GM19023 (cell line): ENCODE results near the gene ADAM19.
A peak's percentile ranks its signal among the peaks of the same experiment; 100 is the strongest.

Experiments used
- ATAC-seq: cut with Tn5 transposase; IDR thresholded peaks from one replicate; pipeline ENCODE4 v1.9.1; 2021; ENCODE audit warnings: mild to moderate bottlenecking, moderate library complexity; ENCODE audit not compliant: unreplicated experiment

ADAM19 gene

DNA sequence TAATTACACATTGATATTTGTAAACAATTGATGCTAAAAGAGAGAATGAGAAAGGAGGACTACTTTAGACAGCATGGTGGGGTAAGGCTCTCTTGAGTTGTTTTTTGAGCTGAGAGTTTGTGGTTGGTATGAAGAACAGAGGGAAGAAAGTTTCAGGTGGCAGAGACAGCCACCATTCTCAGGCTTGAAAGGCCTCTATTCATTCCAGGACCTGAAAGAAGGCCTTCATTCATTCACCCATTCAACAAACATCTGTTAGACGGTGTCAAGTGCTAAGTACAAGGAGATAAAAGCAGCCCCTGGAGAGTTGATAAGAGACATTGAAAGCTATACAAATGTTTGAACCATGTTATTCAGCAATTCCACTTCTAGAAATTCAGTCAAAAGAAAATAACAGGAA lies 21.7 kb upstream of the ADAM19 start:
- ATAC-seq, result no peak

DNA sequence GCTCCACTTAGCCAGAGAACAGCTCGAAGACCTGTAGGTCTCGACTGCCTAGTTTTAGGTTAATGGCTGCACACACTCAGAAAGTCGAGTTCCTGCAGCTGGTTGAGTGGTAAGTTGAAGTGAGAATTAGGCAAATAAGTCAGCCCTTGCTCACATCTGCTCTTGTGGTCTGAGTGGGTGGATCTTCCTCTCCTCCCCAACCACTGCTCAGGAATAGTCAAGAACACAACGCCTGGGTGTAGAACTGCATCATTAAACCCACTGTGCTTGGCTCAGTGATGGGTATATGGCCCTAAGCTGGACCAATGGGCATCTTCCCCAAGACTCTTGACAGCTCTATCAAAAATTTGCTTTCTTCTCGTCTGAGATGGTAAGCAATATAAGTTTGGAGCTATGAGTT lies 20.9 kb upstream of the ADAM19 start:
- ATAC-seq, result peak; percentile 85

DNA sequence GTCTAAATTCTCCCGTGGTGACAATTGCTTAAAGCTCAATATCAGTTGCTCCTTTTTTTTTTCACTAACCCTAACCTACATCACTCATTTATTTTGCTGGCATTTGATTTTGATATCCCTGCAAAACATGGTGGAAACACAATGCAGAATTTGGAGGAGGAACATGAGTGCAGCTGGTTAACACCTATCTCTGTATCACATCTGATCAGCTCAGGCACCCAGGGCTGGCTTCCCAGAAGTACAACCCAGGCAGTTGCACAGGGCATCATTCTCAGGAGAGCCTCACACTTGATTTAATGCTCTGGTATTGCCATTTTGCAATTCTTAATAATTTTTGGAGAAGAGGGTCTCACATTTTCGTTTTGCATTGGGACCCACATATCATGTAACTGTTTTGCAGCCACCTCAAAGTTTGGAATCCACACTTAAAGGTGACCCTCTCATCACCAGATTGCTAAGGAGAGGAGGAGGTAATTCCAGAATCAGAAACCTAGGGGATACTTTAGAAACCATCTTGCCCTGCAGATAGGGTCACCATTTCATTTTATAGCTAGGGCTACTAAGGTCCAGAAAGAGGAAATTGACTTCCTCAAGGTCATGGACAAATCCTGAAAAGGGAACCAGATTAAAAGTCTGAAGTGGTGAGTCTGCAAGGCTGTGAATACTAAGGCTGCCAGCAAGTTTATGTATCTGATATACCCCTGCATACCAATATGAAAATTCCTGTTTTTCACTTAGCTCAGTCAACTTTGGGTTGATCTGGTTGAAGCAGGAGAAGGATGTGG lies 19.3 kb upstream of the ADAM19 start:
- no peak for ATAC-seq

DNA sequence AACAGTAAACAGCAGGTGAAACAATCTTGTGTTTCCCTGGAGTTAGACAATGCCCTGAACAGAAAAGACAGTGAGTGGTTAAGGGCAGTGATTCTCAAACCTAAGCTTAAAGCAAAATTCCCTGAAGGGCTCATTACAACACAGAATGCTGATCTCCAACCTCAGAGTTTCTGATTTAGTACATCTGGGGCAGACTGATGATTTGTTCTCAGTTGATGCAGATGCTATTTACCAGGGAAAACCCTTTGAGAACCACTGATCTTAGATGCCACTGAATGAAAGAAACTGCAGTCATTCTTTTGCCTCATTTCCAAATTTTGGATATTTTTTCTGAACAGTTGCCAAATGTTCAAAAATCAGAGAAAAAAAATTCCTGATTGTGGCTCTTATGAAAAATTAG lies 18.7 kb upstream of the ADAM19 start:
- no peak for ATAC-seq

DNA sequence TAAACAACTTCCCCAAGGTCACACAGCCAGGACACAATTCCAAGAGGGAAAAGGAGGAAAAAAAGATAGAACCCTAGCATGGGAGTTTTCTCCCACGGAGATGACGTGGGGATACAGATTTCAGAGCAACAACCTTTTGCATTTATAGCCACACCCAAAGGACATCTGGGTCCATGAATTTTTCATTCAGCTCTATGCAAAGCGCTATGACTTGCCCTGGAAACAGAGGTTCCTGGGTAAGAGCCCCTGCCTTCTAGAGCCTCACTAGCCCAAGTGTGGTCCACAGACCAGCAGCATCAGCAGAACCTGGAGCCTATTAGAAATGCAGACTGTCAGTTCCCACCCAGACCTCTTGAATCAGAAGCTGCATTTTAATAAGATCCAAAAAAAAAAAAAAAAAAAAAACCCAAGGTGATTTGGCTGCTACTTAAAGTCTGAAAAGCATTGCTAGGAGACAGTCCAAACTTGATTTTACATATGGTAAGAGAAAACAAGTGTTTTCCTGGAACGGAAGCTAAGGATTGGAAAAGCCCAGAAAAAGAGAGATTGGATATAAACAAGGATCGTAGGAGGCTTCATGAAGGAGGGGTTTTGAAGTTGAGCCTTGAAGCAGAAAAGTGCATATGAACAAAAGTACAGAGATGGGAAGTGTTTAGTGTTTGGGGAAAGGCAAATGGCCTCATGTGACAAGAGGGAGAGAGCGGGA lies 17.6 kb upstream of the ADAM19 start:
- ATAC-seq, result no peak

DNA sequence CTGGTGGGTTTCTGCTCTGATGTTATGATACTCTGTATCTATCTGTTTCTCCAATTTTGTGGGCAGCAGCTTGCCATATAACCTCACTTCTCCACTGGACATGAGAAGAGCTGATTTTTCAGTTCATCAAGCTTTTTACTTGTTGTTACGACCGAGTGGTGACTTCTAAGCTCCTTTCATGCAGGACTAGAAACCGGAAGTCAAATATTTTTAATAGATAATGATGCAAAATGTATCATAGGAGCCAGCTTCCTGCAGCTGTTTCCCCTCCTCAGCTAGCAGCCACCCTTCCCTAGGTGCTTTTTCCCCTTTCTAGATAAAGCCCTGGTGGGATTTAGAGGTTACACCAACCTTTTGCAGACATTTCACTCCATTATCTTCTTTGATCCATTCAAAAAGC lies 17.0 kb upstream of the ADAM19 start:
- no peak for ATAC-seq

DNA sequence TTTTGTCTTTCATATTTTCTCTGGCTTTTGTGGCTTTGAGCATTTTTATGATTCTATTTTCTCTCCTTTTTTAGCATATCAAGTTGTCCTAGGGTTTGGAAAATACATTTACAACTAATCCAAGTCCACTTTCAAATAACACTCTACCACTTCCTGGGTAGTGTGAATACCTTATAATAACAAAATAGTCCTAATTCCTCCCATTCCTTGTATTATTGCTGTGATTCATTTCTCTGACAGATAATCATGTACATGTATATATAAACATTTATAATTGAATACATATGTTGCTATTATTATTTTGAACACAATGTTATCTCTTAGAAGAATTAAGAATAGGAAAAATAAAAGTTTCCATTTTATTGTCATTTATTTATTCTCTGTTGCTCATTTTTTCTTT lies 14.9 kb upstream of the ADAM19 start:
- no peak for ATAC-seq

DNA sequence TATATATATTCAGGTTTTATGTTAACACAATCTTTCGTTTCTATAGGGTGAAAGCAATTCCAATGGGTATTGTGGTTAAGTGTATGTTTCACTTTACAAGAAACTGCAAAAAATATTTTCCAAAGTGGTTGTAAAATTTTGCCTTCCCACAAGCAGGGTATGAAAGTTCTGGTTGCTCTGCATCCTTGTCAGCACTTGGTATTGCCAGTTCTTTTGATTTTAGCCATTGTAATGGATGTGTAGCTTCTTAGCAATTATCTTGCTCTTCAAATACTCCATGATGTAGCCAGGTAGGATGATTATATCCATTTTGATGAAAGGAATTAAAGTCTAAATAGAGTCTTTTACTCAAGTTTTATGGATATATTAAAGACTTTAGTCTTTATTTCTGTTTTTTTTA lies 9.1 kb upstream of the ADAM19 start:
- ATAC-seq, result no peak

DNA sequence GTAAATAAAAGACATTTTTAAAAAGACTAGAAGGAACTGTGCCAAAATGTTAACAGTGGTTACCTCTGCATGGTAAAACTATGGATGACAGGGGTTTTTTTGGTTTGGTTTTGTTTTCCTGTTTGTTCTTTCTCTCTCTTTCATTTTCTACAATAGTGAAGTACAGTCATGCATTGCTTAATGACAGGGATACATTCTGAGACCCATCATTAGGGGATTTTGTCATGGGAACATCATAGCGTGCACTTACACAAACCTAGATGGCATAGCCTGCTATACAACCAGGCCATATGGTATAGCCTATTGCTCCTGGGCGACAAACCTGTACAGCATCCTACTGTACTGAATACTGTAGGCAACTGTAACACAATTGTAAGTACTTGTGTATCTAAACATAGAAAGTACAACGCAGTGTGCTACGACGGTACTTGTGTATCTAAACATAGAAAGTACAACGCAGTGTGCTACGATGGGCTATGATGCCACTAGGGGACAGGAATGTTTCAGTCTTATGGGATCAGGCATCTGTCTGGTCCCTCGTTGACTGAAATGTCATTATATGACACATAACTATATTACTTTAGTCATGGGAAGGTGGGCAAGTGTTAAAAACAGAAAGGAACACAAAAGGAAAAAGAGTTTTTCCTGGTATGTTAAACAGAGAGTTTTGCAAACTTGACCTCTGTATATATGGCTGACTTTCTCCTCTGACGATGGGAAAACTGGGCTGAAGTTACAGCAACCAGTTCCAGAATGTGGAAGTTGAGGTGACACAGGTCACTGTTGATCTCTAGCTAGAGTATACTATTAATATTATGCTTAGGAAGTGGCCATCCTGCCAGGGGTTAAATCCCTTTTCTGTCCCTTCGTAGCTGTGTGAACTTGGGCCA lies 7.4 kb upstream of the ADAM19 start:
- ATAC-seq, result peak; percentile 72

DNA sequence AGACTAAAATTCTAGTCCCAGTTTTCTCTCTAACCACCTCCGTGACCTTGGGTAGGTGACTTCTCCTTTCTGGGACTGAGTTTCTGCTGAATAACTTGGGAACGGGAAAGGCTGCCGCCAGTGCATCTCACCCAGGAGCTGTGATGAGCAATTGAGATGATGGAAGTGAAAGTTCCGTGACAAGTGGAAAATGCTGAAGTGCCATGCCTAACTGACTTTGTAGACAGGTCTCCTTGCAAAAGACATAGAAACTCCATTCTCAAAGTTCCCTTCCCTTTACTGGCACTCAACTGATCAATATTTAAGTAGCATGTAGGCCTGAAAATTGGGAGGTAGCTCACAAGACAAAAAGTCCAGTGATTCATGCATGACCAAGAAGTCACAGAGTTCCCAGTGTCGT lies 6.3 kb upstream of the ADAM19 start:
- ATAC-seq, result no peak

DNA sequence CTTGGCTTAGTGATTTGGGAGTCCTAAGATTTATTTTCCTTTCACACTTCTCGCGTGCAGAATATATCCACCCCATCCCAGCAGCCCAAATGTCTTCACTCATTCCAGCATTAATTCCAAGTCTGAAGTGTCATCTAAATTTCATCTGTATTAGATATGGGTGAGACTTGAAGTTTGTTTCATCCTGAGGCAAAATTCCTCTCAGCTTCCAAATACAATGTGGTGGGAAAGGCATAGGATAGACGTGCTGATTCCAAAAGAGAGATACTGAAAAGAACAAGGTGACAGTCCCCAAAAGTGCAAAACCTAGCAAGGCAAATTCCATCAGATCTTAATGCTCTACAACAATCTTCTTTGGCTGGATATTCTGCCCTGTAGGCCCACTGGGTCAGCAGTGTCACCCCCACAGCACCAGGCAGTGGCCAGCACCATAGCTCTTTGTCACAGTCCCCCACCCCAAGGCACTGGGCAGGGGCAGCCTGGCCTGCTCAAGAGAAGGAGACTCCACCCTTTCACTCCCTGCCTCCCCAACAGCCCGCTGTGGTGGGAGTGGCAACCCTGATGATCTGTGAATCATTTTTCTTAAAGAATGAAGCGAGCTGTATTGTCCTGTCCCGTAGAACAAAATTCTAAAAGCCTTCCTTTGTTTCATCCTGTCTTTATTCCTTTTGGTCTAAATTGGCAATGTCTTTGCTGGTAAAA lies 2.7 kb upstream of the ADAM19 start:
- ATAC-seq, result no peak

DNA sequence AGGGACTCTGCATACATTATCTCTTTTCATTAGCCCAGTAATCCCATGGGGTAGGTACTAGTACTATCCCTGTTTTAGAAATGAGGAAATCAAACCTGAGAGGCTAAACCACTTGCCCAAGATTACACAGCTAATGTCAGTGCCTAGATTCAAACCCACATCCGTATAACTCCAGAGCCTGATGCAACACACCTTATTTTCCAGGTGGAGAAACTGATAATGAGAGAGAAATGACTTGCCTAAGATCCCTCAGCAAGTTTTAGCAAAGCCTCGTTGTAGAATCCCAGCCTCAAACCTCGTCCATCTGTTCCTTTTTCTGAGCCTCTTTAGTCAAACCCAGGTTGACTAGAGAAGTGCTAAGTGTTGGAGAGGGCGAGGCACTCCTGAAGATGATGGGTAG lies 1.1 kb upstream of the ADAM19 start:
- ATAC-seq, result no peak

DNA sequence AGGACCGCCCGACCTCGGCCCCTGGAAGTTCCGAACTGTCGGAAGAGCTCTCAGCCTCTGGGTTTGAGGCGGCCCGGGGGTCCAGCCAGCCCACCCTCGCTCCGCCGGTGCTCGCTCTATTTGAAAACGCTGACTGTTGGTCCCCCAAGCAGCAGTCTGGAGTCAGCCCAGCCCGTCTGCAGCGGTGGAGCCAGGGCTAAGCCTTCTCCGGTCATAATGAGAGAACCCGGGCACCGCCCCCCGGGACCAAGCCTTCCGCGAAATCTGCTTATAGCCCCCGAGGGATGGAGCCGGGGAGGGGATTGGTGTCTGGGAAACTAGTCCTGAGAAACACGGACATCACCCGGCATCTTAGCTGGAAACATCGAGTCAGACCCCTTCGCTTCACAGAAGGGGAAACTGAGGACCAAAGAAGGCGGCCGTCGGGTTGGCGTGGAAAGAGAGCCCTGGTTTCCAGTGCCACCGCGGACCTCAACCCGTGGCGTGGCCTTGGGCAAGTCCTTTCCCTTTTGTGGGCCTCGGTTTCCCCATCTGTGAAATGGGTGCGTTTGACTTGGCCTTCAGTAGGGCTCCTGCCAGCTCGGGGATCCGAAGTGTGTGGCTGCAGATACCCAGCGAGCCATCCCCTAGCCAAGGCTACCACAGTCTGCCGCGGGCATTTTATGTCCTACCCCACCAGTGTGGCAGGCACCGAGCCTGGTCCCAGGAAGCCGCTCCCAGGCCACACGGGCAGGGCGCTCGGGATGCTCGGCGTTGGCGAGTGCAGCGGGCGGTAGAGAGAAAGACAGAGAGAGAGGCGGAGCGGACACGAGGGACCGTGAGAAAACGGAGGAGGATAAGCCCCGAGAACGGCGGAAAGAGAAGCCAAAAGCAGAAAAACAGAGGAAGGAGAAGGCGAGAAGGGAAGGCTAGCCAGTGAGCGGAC lies 857 bp downstream of the ADAM19 start:
- ATAC-seq, result peak; percentile 14

DNA sequence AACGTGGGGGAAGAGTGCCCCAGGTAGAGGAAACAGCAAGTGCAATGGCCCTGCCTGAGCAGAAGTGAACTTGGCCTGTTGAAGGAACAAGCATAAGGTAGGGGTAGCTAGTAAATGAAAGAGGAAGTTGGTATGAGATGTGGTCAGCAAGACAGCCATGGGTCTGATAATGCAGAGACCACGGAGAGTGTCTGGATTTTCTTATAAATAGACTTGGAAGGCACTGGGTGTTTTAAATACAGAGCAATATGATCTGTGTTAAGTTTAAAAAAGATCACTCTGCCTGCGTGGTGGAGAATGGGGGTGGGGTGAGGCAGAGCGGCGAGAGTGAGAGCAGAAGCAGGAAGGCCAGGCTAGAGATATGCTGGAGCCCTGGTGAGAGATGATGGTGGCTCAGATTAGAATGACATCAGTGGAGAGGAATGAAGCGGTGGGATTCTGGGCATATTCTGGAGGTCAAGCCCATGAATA lies 4.2 kb downstream of the ADAM19 start:
- peak; percentile 73 for ATAC-seq

DNA sequence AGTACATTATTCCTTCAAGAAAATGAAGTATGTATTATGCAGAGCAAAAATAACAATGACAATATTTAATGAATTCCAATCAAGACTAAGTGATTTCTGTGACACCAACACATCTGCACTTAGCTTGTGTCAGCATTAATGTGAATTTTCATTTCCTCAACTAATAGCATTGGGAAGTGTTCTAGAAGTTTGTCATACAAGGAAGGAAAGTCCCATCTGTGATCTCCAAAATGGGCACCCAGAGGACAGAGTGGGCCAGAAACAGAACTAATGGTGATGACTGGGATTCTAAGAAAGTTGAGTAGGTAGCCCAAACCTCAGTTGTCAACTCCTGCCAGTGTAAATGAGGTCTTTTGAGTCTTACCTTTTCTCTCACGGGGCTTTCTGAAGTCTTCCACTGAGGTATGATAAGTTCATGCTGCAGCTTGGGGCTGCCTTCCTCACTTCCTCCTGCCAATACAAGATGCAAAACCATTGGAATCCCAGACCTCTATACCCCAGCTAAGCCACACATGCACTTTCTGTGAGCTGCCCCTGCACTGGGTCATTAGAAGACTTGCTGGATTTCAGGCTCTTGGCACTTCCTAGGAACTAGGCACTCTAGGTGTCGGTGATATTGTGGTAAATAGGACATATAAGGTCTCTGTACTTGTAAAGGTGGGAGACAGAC lies 4.9 kb downstream of the ADAM19 start:
- no peak for ATAC-seq

DNA sequence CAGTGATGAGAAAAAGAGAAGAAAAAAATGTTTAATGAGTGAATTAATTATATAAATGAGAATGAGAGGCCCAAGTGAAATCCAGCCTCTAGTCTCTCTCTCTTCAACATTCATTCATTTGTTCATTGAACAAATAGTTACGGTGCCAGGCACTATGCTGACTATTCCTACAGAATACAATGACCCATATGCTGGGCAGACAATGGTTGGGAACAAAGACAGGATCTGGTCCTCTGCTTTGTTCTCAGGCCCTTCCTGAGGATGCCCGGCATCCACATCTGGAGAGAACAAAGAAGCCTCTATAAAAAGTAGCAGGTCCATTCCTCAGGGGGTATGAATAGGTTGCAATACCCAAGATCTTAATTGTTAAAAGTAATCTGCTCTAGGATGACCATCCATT lies 6.9 kb downstream of the ADAM19 start:
- ATAC-seq, result no peak

DNA sequence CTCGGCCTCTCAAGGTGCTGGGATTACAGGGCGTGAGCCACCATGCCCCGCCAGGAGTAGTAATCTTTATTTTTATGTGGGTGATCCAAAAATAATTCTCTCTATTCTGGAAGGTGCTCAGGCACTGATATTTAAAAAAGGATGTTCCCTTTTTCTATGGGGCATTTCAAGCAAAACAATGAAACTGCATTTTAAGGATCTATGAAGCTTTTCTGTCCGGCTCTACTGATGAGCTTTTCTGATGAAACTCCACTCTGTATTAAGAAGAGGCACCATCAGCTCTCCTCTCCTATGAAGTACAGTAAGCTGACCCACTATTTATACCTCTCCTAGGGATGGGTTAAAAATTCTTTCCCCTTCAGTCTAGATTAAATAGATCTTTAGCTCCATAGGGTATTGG lies 7.4 kb downstream of the ADAM19 start:
- no peak for ATAC-seq

DNA sequence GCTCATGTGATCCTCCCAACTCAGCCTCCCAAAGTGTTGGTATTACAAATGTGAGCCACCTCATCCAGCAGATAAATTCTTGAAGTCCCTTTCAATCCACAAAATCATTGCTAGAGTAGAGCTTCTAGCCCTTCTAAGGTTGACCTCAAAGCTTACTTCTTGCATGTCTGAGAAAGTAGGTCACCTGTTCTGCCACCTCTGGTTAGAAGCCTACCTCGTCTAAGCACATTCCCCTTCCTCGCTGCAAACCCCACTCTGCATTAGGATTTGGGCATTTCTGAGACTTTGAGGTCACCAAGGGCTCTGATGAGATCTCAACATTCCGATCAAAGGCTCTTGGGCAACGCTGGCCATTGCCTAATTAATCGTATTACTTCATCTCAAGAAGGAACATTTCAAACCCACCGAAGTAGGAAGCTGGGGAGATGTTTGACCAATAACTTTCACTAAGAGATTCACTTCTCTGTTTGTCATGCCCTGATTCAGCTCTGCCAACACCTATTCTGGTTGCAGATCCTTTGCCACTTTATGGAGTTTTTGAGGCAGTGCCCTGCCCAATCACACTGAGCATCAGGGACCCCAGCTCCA lies 8.6 kb downstream of the ADAM19 start:
- no peak for ATAC-seq
